Measurements from ENCODE around the gene ZRANB1.

ZRANB1 gene

GRCh38 chr10:125003901-125004467, 62.1 kb downstream of the ZRANB1 start:
- no peak for TF ChIP-seq EZH2 (IDR thresholded peaks at IDR 0.05; ENCODE audit: borderline replicate concordance, low read length)
- TF ChIP-seq CTCF (IDR thresholded peaks at IDR 0.05; ENCODE audit: low read length): no peak
- Histone ChIP-seq H2AFZ (ENCODE audit: low read length) (no peak overlapping the region), H3K27ac (ENCODE audit: low read depth, low read length, poor library complexity, severe bottlenecking) (no peak overlapping the region), H3K4me3 (ENCODE audit: low read depth, low read length, poor library complexity, severe bottlenecking) (no peak overlapping the region), H3K9ac (ENCODE audit: low read length) (no peak overlapping the region), H3K9me2 (ENCODE audit: low read depth, low read length) (no peaks in the 10 kb centered on the region), H3F3A (ENCODE audit: insufficient read depth, low read length) (no peaks in the 10 kb centered on the region), H3K36me3 (ENCODE audit: insufficient read depth, low read length) (no peaks in the 10 kb centered on the region), H3K79me2 (ENCODE audit: insufficient read depth, low read length) (no peaks in the 10 kb centered on the region), H3K4me2 (ENCODE audit: low read length) (no peak overlapping the region), H3K27me3 (ENCODE audit: insufficient read depth, low read length) (0 out of 2 replicates have a peak, but pooled peaks cover 4% of the 10 kb centered on the region), H4K20me1 (ENCODE audit: insufficient read depth, low read length) (no peaks in the 10 kb centered on the region), H3K4me1 (ENCODE audit: insufficient read depth, low read length, severe bottlenecking) (no peaks in the 10 kb centered on the region), H3K9me3 (ENCODE audit: low read length) (no peaks in the 10 kb centered on the region)

- no peaks in the 10 kb centered on the region for H3K79me2 ChIP-seq (ENCODE audit: insufficient read depth, low read length)
- no peaks in the 10 kb centered on the region for H4K20me1 ChIP-seq (ENCODE audit: insufficient read depth, low read length)
- no peak overlapping the region for H2AFZ ChIP-seq (ENCODE audit: low read length)
- no peak overlapping the region for H3K27ac ChIP-seq (ENCODE audit: low read depth, low read length, poor library complexity, severe bottlenecking)
- H3K36me3 ChIP-seq (ENCODE audit: insufficient read depth, low read length): no peaks in the 10 kb centered on the region
- H3K4me2 ChIP-seq (ENCODE audit: low read length): no peak overlapping the region
- no peaks in the 10 kb centered on the region for H3K9me2 ChIP-seq (ENCODE audit: low read depth, low read length)
- H3K9me3 ChIP-seq (ENCODE audit: low read length): no peaks in the 10 kb centered on the region
- H3F3A ChIP-seq (ENCODE audit: insufficient read depth, low read length): no peaks in the 10 kb centered on the region
- 0 out of 2 replicates have a peak, but pooled peaks cover 4% of the 10 kb centered on the region for H3K27me3 ChIP-seq (ENCODE audit: insufficient read depth, low read length)
- no peak for TF ChIP-seq CTCF (IDR thresholded peaks at IDR 0.05; ENCODE audit: low read length)
- TF ChIP-seq EZH2 (IDR thresholded peaks at IDR 0.05; ENCODE audit: borderline replicate concordance, low read length): no peak
- no peak overlapping the region for H3K4me3 ChIP-seq (ENCODE audit: low read depth, low read length, poor library complexity, severe bottlenecking)
- H3K4me1 ChIP-seq (ENCODE audit: insufficient read depth, low read length, severe bottlenecking): no peaks in the 10 kb centered on the region
- no peak overlapping the region for H3K9ac ChIP-seq (ENCODE audit: low read length)
Measured at GRCh38 chr10:125004571-125005311, 62.8 kb downstream of the ZRANB1 start.

DNA sequence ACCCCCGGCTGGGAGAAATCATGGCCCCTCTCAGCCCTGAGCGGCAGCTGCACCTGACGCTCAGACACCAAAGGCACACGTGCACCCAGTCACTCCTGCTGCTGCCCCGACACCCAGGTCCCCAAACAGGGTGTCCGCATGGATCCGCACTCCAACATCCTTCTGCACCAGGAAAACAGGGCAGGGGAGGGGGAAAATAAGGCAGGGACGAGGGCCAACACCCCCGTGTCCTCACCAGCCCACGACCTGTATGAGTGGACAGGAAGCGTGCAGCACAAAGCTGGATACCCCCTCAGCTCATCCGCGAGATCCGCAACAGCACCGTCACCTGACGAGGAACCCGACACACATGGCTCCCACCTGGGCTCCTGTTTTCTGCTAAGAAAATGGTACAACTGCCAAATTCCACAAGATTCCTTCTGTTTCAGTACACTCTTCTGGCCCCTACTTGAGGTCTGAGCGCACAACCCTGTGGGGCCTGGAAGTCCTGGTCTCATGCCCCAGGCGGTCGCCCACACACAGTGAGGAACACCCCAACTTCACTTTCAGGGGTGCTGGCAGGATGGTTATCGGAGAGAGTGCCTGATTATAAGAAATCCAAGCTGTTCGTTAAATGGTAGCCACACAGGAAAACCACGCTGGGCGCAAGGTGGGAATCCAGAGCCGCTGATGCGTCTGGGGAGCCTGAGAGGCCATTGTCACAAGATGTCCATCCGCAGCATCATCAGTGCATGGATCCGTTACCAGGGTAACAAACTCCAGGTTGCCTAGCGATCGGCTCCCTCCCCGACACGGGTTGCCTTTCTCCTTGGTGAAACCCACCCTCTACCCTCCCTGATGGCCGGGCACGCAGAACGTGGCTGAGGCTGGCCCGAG, 63.6 kb downstream of the ZRANB1 start:
- Histone ChIP-seq H3F3A (ENCODE audit: insufficient read depth, low read length) (no peaks in the 10 kb centered on the region), H3K36me3 (ENCODE audit: insufficient read depth, low read length) (no peaks in the 10 kb centered on the region), H2AFZ (ENCODE audit: low read length) (no peak overlapping the region), H3K9ac (ENCODE audit: low read length) (no peak overlapping the region), H3K4me1 (ENCODE audit: insufficient read depth, low read length, severe bottlenecking) (no peaks in the 10 kb centered on the region), H3K4me2 (ENCODE audit: low read length) (no peak overlapping the region), H3K4me3 (ENCODE audit: low read depth, low read length, poor library complexity, severe bottlenecking) (no peak overlapping the region), H3K27ac (ENCODE audit: low read depth, low read length, poor library complexity, severe bottlenecking) (no peak overlapping the region), H3K9me2 (ENCODE audit: low read depth, low read length) (no peaks in the 10 kb centered on the region), H4K20me1 (ENCODE audit: insufficient read depth, low read length) (no peaks in the 10 kb centered on the region), H3K27me3 (ENCODE audit: insufficient read depth, low read length) (0 out of 2 replicates have a peak, but pooled peaks cover 4% of the 10 kb centered on the region), H3K79me2 (ENCODE audit: insufficient read depth, low read length) (no peaks in the 10 kb centered on the region), H3K9me3 (ENCODE audit: low read length) (no peaks in the 10 kb centered on the region)
- TF ChIP-seq EZH2 (IDR thresholded peaks at IDR 0.05; ENCODE audit: borderline replicate concordance, low read length) (no peak), CTCF (IDR thresholded peaks at IDR 0.05; ENCODE audit: low read length) (no peak)

Data from OCI-LY1 (cell line).